Embryonic facial prominence (tissue), 1 donor: ENCODE results near the gene SART3.
"Not testable (repeated sequence)": the region's sequence is repeated elsewhere in the genome, so short reads cannot be mapped to it uniquely, and the experiment has no call there.

Experiments
- DNase-seq: peaks from one replicate; pipeline ENCODE4 v3.0.0-alpha.2; 2016; ENCODE audit errors: extremely low spot score

Gene SART3

DNA sequence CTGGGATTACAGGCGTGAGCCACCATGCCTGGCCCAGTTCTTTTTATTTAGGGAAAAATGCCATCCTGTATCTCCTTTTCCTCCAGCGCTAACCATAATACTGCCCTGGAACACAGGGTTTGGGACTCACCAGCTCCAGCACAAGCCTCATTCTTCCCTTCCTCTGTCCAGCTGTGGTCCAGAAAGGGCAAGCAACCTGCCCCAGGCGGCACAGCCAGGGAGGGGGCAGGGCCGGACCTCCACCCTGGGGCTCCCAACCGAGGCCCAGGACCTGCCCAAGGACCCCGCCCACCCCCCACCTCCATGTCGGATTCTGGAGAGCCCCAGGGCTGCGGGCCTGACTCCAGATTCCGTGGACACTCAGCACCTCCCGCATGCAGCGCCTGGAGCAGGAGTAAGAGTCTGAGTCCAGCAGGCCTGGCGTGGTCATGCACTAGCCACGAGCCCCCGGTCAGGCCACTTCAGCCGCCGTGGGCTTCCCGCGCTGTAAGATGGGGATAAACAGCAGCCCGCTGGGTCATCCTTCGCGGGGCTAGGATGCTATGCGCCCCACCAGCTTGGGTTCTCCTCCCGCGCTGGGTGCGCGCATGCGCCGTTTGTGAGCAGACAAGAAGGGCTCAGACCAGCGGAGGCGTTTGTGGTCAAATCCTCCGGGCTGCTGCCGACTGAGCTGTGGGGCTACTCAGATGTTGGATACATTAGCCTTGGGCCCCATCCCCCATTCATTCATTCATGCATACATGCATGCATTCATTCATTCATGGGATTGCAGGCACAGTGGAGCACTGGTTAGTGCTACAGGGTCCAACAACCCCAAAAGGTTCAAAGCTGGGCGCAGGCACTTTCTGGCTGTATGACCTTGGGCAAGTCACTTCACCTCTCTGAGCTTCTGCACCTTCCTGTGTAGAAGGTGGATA, 20.6 kb upstream of the SART3 start:
- DNase-seq = no peak

DNA sequence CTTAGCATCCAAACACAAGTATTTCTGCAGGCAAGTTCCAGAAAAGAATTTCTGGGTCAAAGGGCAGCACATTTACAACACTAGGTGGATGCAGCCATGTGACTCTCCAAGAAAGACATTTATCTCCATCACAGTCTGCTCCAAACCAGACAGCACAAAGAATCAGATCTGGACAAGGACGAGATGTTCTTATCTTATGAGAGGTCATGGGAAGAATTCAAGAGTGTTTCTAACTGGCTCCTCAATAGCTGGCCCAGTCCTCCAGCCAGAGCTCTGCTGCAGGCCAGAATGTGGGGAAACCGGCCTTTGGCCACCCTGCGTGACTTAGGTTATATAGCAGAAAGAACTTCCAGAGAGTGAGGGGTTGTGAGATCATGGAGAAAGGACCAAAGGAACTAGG, 19.6 kb upstream of the SART3 start:
- DNase-seq = no peak

DNA sequence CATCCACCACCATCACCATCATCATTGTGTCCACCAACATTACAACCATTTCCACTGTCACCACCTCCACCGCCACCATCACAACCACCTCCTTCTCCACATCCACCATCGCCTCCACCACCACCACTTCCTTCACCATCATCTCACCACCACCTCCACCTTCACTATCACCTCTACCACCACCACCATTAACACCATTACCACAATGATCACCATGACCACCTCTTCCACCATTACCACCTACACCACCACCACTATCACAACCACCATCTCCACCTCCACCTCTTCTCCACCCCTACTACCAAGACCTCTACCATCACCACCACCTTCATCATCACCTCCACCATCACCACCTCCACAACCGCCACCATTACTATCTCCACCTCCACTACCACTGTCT, 17.8 kb upstream of the SART3 start:
- no peak for DNase-seq

DNA sequence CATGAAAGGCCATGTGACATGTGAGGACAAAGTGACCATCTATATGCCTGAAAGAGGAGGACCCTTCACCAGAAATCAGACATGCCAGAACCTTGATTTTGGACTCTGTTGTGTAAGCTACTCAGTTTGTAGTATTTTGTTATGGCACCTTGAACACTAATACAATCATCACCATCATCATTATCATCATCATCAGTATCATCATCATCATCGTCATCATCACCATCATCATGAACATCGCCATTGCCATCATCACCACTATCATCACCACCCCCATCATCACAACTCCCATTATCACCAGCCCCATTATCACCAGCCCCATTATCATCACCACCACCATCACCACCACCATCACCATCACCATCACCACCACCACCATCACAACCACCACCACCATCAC, 17.3 kb upstream of the SART3 start:
- DNase-seq = no peak

DNA sequence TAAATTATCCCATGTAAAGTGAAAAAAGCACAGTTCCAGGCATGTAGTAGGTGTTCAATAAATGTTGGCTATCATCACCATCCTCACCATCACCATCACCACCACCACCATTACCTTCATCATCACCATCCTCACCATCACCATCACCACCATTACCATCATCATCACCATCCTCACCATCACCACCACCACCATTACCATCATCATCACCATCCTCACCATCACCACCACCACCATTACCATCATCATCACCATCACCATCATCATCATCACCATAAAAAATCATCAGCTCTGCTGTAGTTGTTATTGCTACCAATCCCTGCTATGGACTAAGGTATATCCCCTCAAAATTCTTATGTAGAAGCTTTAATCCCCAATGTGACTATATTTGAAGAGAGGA, 16.5 kb upstream of the SART3 start:
- no peak for DNase-seq

DNA sequence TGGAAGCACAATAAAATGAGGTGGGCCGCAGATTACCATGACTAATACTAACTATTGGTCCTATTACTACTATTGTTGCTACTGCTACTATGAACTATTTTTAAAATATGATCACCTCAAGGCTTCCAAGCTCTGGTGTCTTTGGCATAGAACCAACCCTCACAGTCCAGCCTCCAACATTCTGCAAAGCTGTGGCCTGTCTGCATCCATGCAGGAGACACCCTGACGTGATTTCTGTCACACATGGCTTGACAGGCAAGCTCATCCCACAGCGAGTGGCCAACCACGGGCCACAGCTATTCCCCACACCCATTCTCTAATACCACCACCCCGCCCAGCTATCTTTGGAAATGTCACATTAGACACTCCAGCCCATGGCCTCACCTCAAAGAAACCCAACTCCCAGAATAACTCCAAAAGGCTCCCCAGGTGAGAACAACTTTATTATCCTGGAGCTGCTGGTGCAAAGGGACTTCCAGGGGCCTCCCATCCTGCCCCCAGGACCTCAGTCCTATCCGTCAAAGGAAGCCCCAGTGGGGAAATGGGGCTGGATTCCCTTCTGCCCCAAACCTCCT, 15.8 kb upstream of the SART3 start:
- no peak for DNase-seq

DNA sequence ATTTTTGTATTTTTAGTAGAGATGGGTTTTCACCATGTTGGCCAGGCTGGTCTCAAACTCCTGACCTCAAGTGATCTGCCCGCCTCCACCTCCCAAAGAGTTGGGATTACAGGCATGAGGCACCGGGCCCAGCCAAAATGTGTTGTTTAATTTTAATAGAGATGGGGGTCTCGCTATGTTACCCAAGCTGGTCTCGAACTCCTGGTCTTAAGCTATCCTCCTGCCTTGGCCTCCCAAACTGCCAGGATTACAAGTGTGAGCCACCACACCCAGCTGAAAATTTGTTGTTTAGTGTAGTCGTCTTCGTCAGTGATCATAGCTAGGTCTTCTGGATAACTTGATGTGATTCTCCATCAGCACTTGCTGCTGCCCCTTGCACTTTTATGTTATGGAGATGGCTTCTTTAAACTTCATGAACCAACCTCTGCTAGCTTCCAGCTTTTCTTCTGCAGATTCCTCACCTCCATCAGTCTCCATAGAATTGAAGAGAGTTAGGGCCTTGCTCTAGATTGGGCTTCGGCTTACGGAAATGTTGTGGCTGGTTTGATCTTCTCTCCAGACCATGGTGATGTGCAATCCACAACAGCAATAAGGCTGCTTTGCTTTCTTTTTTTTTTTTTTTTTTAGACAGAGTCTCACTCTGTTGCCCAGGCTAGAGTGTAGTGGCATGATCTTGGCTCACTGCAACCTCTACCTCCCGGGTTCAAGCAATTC, 14.4 kb upstream of the SART3 start:
- no peak for DNase-seq

DNA sequence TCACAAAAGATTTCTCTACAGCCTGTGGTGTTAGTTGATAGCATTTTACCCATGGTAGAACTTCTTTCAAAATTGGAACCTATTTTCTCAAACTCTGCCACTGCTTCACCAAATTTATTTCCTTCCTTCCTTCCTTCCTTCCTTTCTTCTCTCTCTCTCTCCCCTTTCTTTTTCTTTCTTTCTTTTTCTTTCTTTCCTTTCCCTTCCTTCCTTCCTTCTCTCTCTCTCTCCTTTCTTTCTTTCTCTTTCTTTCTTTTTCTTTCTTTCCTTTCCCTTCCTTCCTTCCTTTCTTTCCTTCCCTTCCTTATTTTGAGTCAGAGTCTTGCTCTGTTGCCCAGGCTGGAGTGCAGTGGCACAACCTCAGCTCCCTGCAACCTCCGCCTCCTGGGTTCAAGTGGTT, 13.3 kb upstream of the SART3 start:
- DNase-seq = not testable (repeated sequence)

DNA sequence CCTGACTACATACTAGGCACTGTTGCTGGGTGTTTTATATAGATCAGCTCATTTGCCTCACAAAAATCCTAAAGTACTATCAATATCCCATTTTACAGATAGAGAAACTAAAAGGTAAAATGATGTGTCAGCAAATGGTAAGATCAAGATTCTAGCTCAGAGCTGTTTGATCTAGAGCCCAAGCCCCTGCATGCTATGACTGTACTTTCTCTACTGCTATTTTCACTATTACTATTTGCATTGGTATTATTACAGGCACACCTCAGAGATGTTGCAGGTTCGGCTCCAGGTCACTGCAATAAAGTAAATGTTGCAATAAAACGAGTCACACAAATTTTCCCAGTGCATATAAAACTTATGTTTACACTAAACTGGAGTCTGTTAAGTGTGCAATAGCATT, 12.3 kb upstream of the SART3 start:
- no peak for DNase-seq

DNA sequence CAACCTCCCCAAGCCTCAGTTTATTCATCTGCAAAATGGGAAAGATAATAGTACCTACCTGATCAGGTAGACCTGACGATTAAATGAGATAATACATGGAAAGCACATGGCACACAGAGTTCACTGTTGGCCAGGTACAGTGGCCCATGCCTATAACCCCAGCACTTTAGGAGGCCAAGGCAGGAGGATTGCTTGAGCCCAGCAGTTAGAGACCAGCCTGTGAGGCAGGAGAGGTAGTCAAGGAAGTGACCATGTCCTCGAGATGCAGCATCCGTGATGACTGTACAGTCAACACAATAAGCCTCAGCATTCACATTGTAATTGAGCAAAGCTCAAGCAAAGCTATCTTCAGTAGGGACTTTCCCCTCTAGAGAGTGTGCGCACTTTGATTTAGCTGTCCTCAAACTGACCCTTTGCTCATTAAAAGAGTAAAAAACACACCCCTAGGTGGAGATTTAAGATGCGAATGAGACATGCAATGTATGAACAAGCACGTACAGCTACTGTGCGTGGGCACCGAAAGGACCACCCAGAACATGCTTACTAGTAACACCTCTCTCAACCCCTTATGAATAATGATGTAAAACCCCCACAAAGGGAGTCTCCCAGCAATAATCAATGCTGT, 11.3 kb upstream of the SART3 start:
- DNase-seq = no peak

DNA sequence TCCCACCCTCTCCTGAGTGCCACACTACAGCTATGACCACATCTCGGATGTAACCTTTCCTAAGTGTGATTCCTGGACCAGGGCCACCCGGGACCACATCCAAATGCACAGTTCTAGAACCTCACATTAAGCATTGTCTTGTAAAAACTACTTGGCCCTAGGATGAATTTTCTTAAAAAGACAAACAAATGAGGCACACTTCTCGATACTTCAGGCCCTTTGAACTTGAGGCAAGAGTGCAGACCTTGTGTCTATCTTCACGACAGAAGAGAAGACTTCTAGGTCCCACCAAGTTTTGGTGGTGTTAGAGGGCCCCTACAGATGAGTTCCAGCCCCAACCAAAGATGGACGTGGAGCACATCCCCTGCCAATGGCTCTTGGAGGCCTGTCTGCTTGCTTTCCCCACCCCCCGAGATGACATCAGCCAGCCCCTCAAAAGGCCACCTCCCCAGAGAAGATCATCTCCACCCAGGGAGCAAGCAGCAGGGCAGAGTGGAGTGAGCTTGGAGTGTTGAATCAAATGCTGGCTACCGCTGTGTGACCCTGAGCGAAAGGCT, 10.7 kb upstream of the SART3 start:
- DNase-seq = no peak

DNA sequence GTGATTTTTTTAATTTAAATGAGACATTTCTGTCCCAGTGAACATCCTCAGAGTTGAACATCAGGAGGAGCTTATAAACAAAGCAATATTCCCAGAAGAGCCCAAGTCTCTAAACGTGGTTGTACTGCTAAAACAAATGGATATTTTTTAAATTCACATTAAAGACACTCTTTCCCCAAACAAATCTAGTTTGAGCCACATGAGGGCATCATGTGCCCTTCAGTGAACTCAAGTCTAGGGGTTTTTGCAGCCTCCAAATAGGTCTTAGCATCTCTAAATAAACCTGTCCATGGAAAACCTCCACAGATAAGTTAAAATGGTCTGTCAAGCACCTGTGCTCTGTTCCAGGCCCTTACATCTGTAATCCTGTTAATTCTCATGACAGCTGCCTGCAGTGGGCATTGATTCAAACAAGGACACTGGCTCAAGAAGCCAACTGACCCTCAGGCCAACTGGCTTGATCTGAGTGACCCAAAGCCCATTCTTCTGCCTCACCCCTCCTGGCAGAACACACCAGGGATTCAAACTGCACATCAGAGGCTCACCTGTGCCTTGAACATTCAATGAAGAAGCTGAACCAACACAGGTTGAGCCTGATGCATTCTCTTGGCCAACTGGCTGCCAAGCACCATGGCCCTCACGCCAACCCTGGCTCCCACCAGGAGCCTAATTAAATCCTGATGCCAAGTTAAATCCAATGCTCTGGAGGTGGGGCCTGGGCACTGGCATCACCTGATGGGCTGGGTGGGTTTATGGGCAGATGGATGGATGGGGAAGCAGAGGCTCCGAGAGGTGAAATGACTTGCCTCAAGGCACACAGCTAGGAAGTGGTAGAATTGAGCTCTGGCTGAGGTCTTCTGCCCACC, 10.0 kb upstream of the SART3 start:
- no peak for DNase-seq

DNA sequence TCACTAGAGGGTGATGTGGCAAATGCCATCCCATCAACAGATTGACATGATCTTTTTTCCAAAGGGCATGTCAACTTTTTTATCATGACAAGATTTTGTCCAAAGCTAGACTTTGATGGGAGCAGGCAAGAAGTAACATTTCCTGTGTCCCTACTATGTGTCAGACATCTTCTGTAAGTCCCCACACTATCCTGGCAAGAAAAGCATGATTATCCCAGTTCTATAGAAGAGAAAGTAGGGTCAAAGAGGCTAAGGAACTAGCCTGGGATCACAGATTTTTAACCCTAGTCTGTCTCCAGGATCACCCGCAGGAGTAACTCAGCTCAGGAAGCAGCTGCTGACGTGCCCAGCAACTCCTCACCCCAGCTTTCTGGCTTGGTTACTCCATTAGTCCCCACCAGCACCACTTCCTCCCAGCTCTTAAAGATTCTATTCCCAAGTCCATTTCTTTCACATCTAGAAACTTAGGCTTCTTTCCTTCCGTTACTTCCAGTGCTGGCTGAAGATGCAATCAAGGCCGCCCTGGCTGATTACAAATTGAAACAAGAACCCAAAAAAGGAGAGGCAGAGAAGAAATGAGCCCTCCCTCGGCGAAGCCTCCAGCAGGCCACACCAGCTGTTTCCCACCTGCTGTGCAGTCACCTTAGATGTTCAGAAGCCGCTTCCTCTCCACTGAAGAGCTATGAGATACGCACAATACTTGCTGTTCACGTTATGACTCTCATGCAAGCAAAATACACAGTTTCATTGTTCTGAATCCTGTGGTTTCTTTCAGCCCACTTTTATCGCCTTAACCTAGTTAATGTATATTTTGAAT, 7.6 kb upstream of the SART3 start:
- DNase-seq = no peak

DNA sequence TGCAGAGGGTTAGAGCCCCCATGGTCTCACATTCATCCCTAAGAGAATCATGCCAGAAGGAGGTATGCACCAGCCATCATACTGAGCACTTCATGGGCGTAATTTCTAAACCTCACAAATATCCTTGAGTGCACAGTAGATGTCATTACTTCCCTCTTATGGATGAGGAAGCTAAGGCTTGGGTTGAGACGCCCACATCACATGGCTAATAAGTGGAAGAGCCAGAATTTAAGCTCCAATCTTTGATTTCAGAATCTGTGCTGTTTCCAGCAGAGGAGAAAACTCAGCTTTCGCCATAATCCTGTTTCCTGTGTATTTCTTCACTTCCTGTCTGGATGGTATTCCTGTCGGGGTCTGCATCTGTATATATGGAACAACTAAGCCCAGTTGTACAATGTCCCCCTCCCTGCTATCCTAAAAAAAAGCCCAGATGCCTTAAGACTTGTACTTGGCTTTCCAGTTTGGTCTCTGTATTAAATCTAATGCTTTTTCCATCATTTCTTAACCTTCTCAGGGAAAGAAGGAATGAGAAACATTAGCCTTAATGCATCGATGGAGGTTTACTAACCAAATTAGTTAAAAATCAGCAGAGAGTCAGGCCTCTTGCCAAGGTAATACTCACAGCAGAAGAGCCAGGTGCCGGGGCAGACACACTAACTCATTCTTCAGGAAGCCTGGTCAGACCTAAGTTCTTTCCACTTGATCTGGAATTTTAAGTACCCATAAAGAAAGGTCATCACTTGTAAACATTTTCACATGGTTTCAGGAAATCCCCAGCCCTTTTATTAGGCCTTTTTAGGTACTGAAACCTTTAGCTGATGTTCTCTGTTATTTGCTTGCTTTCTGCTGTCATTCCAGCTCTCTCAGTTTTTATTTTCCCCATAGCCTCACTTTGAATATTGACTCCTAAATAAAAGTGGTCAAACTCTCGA, 6.7 kb upstream of the SART3 start:
- no peak for DNase-seq

DNA sequence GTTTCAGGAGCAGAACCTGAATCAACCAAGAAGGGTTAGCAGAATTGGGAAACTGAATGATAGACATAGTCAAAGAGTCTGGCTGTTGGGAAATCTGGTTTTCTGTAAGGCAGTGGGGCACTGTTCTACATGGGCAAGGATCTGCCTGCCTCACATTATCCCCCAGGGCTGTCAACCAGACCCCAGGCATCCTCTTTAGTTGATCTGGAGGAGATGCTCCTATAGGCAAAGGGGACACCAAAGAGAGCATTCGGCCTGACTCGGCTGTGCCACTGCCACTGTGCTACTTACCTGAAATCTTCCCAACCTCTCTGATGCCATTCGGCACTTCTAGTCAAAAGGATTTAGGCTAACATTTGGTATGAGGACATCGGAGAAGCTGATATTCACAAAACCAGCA, 5.5 kb upstream of the SART3 start:
- DNase-seq = no peak

DNA sequence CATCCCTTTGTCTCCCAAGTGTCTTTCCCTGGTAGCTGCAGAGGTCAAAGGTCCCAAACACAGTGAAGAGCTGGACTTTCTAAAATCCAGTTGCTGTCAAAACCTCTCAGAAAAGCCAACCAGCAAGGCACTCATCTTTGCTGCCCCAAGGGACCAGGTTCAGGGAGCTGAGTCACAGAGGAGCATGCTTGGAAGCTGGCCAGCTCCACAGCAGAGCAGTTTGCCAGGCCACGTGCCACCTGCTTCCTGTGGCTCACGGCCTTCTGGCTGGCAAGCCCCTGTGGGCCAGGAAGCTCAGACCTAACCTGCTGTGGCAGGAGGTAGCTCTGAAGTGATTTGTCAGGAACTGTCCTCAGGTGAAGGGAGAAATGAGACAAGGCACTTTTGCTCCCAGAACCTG, 5.0 kb upstream of the SART3 start:
- no peak for DNase-seq

DNA sequence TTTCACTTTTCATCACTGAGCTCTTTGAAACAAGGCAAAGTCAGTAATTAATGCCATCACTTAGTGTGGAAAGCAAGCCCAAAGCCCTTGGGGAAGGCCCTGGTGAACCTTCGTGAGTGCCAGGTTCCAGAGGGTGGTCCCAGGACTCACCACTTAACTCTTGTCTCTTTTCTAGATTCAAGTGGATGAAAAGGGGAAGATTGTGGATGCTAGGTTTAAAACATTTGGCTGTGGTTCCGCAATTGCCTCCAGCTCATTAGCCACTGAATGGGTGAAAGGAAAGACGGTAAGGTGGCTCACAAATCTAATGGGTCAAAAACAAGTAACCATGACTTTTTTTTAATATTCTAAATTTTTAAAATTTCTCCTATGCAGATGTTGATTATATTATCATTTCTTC, 4.2 kb upstream of the SART3 start:
- no peak for DNase-seq

DNA sequence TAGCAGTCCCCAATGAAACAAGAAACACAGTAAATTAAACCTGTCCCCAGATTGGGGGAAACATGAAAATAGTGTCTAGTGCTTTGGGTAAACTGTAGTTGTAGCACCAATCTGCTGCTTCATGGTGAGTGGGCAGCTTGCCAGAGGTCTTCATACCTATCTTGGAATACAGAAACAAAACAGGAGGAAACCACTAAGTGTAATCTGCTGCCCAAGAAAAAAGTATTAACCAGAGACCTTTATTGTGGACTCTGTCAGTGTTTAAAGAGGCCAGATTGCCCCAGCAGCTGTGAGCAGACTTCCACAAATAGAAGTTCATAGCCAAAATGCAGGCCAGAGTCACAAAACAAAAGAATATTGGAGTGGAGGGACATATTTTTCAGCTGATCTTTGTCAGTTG, 3.8 kb upstream of the SART3 start:
- no peak for DNase-seq

DNA sequence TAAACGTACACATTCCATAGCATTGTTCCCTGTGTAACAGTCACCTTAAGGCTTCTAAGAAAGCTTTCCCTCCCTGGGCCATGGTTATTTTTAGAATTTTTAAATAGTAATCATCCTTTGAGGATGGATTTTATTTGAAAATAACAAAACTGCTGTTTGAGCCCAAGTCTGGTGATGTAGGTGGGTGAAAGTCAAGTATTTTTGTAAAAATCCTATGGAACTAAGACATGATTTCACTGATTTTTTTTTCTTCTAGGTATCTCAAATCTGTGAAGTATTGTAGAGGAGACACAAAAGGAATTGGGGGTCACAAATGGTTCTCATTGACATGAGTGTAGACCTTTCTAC, 2.8 kb upstream of the SART3 start:
- DNase-seq = no peak
